ENCODE measurements around the gene NOC4L.
"Not testable (repeated sequence)": the region's sequence is repeated elsewhere in the genome, so short reads cannot be mapped to it uniquely, and the experiment has no call there.

NOC4L gene

GRCh38 chr12:132147423-132148367 lies 3.4 kb downstream of the NOC4L start:
- no peak overlapping the region for H3K27ac ChIP-seq (ENCODE audit: low read depth, low read length)
- H3K27me3 ChIP-seq (ENCODE audit: low read length), result no peaks in the 10 kb centered on the region
- no peaks in the 10 kb centered on the region for H3F3A ChIP-seq (ENCODE audit: insufficient read depth)
- H3K36me3 ChIP-seq (ENCODE audit: low read length), result no peaks in the 10 kb centered on the region
- no peaks in the 10 kb centered on the region for H3K9me3 ChIP-seq (ENCODE audit: insufficient read depth, low read length)
- H4K20me1 ChIP-seq (ENCODE audit: low read depth, low read length), result no peaks in the 10 kb centered on the region
- H3K9ac ChIP-seq (ENCODE audit: low read length), result no peak overlapping the region
- TF ChIP-seq CTCF (IDR thresholded peaks at IDR 0.05; ENCODE audit: insufficient read depth, low read length, poor library complexity, severe bottlenecking), result no peak
- H3K4me2 ChIP-seq (ENCODE audit: low read depth, low read length, poor library complexity, severe bottlenecking), result no peak overlapping the region
- peaks cover 39% of the 10 kb centered on the region for H3K79me2 ChIP-seq (ENCODE audit: insufficient read depth, low read length)
- no peaks in the 10 kb centered on the region for H3K9me2 ChIP-seq (replicated peaks; ENCODE audit: insufficient read depth, low read length)
- no peak overlapping the region for H2AFZ ChIP-seq (ENCODE audit: low read depth, low read length, severe bottlenecking)
- H3K4me3 ChIP-seq (ENCODE audit: insufficient read depth, low read length, poor library complexity, severe bottlenecking), result no peak overlapping the region

GRCh38 chr12:132148368-132149045 lies 4.2 kb downstream of the NOC4L start:
- no peak overlapping the region for H3K27ac ChIP-seq (ENCODE audit: low read depth, low read length)
- no peaks in the 10 kb centered on the region for H3K36me3 ChIP-seq (ENCODE audit: low read length)
- H3K27me3 ChIP-seq (ENCODE audit: low read length), result no peaks in the 10 kb centered on the region
- no peak overlapping the region for H2AFZ ChIP-seq (ENCODE audit: low read depth, low read length, severe bottlenecking)
- no peak overlapping the region for H3K4me2 ChIP-seq (ENCODE audit: low read depth, low read length, poor library complexity, severe bottlenecking)
- no peaks in the 10 kb centered on the region for H3K9me3 ChIP-seq (ENCODE audit: insufficient read depth, low read length)
- no peak overlapping the region for H3K9ac ChIP-seq (ENCODE audit: low read length)
- H3K9me2 ChIP-seq (replicated peaks; ENCODE audit: insufficient read depth, low read length), result no peaks in the 10 kb centered on the region
- H3K79me2 ChIP-seq (ENCODE audit: insufficient read depth, low read length), result peaks cover 31% of the 10 kb centered on the region
- no peak for TF ChIP-seq EZH2phosphoT487 (conservative IDR thresholded peaks at IDR 0.05; ENCODE audit: low read length)
- TF ChIP-seq CTCF (IDR thresholded peaks at IDR 0.05; ENCODE audit: insufficient read depth, low read length, poor library complexity, severe bottlenecking), result no peak
- H3K4me3 ChIP-seq (ENCODE audit: insufficient read depth, low read length, poor library complexity, severe bottlenecking), result no peak overlapping the region
- H3F3A ChIP-seq (ENCODE audit: insufficient read depth), result no peaks in the 10 kb centered on the region
- H4K20me1 ChIP-seq (ENCODE audit: low read depth, low read length), result no peaks in the 10 kb centered on the region

GRCh38 chr12:132149526-132149925 lies 5.3 kb downstream of the NOC4L start:
- H3K36me3 ChIP-seq (ENCODE audit: low read length), result not testable (repeated sequence)

GRCh38 chr12:132150780-132151144 lies 6.5 kb downstream of the NOC4L start:
- Histone ChIP-seq H2AFZ (ENCODE audit: low read depth, low read length, severe bottlenecking) (no peak overlapping the region), H3K4me2 (ENCODE audit: low read depth, low read length, poor library complexity, severe bottlenecking) (no peak overlapping the region), H3K9me2 (replicated peaks; ENCODE audit: insufficient read depth, low read length) (no peaks in the 10 kb centered on the region), H3K36me3 (ENCODE audit: low read length) (no peaks in the 10 kb centered on the region), H3K79me2 (ENCODE audit: insufficient read depth, low read length) (peaks cover 13% of the 10 kb centered on the region), H3K9me3 (ENCODE audit: insufficient read depth, low read length) (peaks cover under 1% of the 10 kb centered on the region; the same call in 1 of the 2 replicates), H3F3A (ENCODE audit: insufficient read depth) (no peaks in the 10 kb centered on the region), H4K20me1 (ENCODE audit: low read depth, low read length) (no peaks in the 10 kb centered on the region), H3K27me3 (ENCODE audit: low read length) (no peaks in the 10 kb centered on the region), H3K27ac (ENCODE audit: low read depth, low read length) (no peak overlapping the region), H3K9ac (ENCODE audit: low read length) (no peak overlapping the region), H3K4me3 (ENCODE audit: insufficient read depth, low read length, poor library complexity, severe bottlenecking) (no peak overlapping the region)
- no peak for TF ChIP-seq CTCF (IDR thresholded peaks at IDR 0.05; ENCODE audit: insufficient read depth, low read length, poor library complexity, severe bottlenecking)
- TF ChIP-seq EZH2phosphoT487 (conservative IDR thresholded peaks at IDR 0.05; ENCODE audit: low read length), result no peak

More at GRCh38 chr12:132149526-132149925, 5.3 kb downstream of the NOC4L start:
- H3F3A ChIP-seq (ENCODE audit: insufficient read depth); H3K4me3 ChIP-seq (ENCODE audit: insufficient read depth, low read length, poor library complexity, severe bottlenecking); H3K9me2 ChIP-seq (replicated peaks; ENCODE audit: insufficient read depth, low read length); H3K9me3 ChIP-seq (ENCODE audit: insufficient read depth, low read length); H3K9ac ChIP-seq (ENCODE audit: low read length); H2AFZ ChIP-seq (ENCODE audit: low read depth, low read length, severe bottlenecking); H3K27me3 ChIP-seq (ENCODE audit: low read length); H4K20me1 ChIP-seq (ENCODE audit: low read depth, low read length); H3K4me2 ChIP-seq (ENCODE audit: low read depth, low read length, poor library complexity, severe bottlenecking); H3K27ac ChIP-seq (ENCODE audit: low read depth, low read length): not testable (repeated sequence)
- peaks cover 25% of the 10 kb centered on the region for H3K79me2 ChIP-seq (ENCODE audit: insufficient read depth, low read length)

All from SU-DHL-6 (cell line).